Prostate gland (tissue), 2 donors: ENCODE results near the gene MICALL2. TPM values are rescaled to one million over a fixed set of nuclear protein-coding genes. Genes with fewer than 3 reads are reported as not detected.

Source experiments
- DNase-seq: peaks from one replicate; pipeline ENCODE4 v3.0.0-alpha.2; 2019; ENCODE audit warnings: low spot score
- H3K27ac ChIP-seq, 2 donors: fragments of 200-600 bp; sonication (generic); 2 replicates each; pipeline ENCODE4 v1.5.1; 2017 to 2019
- H3K27me3 ChIP-seq: fragments of 200-600 bp; sonication (generic); replicated peaks from 2 replicates; pipeline ENCODE4 v1.5.1; 2019; ENCODE audit not compliant: insufficient read depth
- H3K36me3 ChIP-seq, 2 donors: fragments of 200-600 bp; sonication (generic); 1 replicate in 1 of 2; 2 replicates in 1 of 2; pipeline versions ENCODE4 v1.5.1 to v1.8.1; 2017 to 2019
- H3K4me1 ChIP-seq: fragments of 200-600 bp; sonication (generic); replicated peaks from 2 replicates; pipeline ENCODE4 v1.5.1; 2019
- H3K4me3 ChIP-seq, 2 donors: fragments of 200-600 bp; sonication (generic); 2 replicates each; pipeline ENCODE4 v1.5.1; 2017 to 2019
- H3K9me3 ChIP-seq: fragments of 200-600 bp; sonication (generic); 2 replicates; pipeline ENCODE4 v1.5.1; 2017
- CTCF ChIP-seq, 4 experiments: fragments of 200-600 bp in 2 of 4; fragments of 450-650 bp in 2 of 4; sonication (generic) in 2 of 4; IDR thresholded peaks; 1 replicate in 3 of 4; 2 replicates in 1 of 4; pipeline ENCODE4 v1.5.1; 2016 to 2019; ENCODE audit warnings: antibody characterized with exemption in 4 of 4, mild to moderate bottlenecking in 2 of 4, moderate library complexity in 2 of 4
- POLR2A ChIP-seq: fragments of 450-650 bp; IDR thresholded peaks from one replicate; pipeline ENCODE4 v1.6.1; 2016; ENCODE audit warnings: antibody characterized with exemption, mild to moderate bottlenecking
- POLR2AphosphoS5 ChIP-seq: sonication (generic); formaldehyde crosslinking; IDR thresholded peaks from one replicate; pipeline ENCODE4 v1.6.1; 2017; ENCODE audit warnings: antibody characterized with exemption
- WGBS: methylation state at CpG from one replicate; pipeline ENCODE4 v1.1.5; 2018; 5-methylcytosine and 5-hydroxymethylcytosine counted together
- intact Hi-C: fragments of 100-400 bp; cut with DNase I; formaldehyde crosslinking; loops from one replicate; pipeline ENCODE4 v1.14.2; 2022
- total RNA-seq, 2 donors: library from RNA; depleted of rRNA; stranded (reverse); fragments of >200 nt; gene quantifications; one replicate each; pipeline ENCODE4 v1.1.0, GENCODE V29; 2016

MICALL2 gene
- total RNA-seq, 2 donors from 2014 or later = 31.1 to 42.0 TPM

GRCh38 chr7:1460821-1461645, 1.8 kb upstream of the MICALL2 start:
- H3K27me3 ChIP-seq = no peaks in the 10 kb centered on the region
- no peak for TF ChIP-seq POLR2A
- no peak for TF ChIP-seq CTCF (IDR thresholded peaks at IDR 0.05)
- TF ChIP-seq POLR2AphosphoS5 = peak; percentile 45
- H3K27ac ChIP-seq = peak overlapping the region; percentile 72 to 86
- intact Hi-C loops = loop anchor here (5.0 kb wide), 1 partner anchor 76 kb away; no protein-coding TSS in a partner anchor
- peak; percentile 29 for DNase-seq
- H3K9me3 ChIP-seq = no peaks in the 10 kb centered on the region
- WGBS = 29% methylated on average over 30 of the region's 30 CpGs
- peaks cover 13% of the 10 kb centered on the region for H3K4me1 ChIP-seq
- H3K36me3 ChIP-seq = no peaks in the 10 kb centered on the region
- H3K4me3 ChIP-seq = no peak overlapping the region

- WGBS = 6% methylated on average over 29 of the region's 30 CpGs
- intact Hi-C loops = loop anchor here (5.0 kb wide), 1 partner anchor 77 kb away; no protein-coding TSS in a partner anchor
- no peaks in the 10 kb centered on the region for H3K27me3 ChIP-seq
- no peaks in the 10 kb centered on the region for H3K36me3 ChIP-seq
- H3K9me3 ChIP-seq = no peaks in the 10 kb centered on the region
- peak overlapping the region; percentile 33 to 34 for H3K4me3 ChIP-seq
- peak overlapping the region; percentile 72 to 86 for H3K27ac ChIP-seq
- peaks cover 13% of the 10 kb centered on the region for H3K4me1 ChIP-seq
- peak; percentile 33 for DNase-seq
- no peak for TF ChIP-seq POLR2A
- TF ChIP-seq CTCF (IDR thresholded peaks at IDR 0.05) = peak in 1 of 4 experiments; percentile 13
- no peak for TF ChIP-seq POLR2AphosphoS5
Observed at GRCh38 chr7:1459920-1460820, 900 bp upstream of the MICALL2 start.

- no peak for TF ChIP-seq POLR2A
- peak; percentile 39 for TF ChIP-seq POLR2AphosphoS5
- TF ChIP-seq CTCF (IDR thresholded peaks at IDR 0.05) = no peak
- intact Hi-C loops = no loop called here
- Histone ChIP-seq H3K4me1 (peaks cover 15% of the 10 kb centered on the region), H3K9me3 (no peaks in the 10 kb centered on the region), H3K36me3 (no peaks in the 10 kb centered on the region), H3K27ac (peak overlapping the region; percentile 72 to 86), H3K27me3 (no peaks in the 10 kb centered on the region), H3K4me3 (peak overlapping the region; percentile 56 to 59)
- WGBS = 2% methylated on average over 20 of the region's 35 CpGs
- DNase-seq = peak; percentile 99
Observed at GRCh38 chr7:1459512-1459892, 232 bp upstream of the MICALL2 start.

GRCh38 chr7:1457949-1458682, 1.2 kb downstream of the MICALL2 start:
- TF ChIP-seq POLR2A = no peak
- TF ChIP-seq CTCF (IDR thresholded peaks at IDR 0.05) = no peak
- no peak for TF ChIP-seq POLR2AphosphoS5
- peak overlapping the region; percentile 39 to 62 for H3K27ac ChIP-seq
- H3K36me3 ChIP-seq = no peaks in the 10 kb centered on the region
- 18% methylated on average over 21 of the region's 23 CpGs for WGBS
- intact Hi-C loops = no loop called here
- no peak for DNase-seq
- H3K4me1 ChIP-seq = peaks cover 21% of the 10 kb centered on the region
- no peaks in the 10 kb centered on the region for H3K27me3 ChIP-seq
- no peaks in the 10 kb centered on the region for H3K9me3 ChIP-seq
- peak overlapping the region; percentile 56 to 59 for H3K4me3 ChIP-seq
